Measurements from ENCODE around the gene CAMTA1. TPM values are rescaled to one million over a fixed set of nuclear protein-coding genes. Genes with fewer than 3 reads are reported as not detected.

Gene CAMTA1
- total and polyA plus RNA-seq, 4 donors: 18.0 to 93.5 (median 35.8) TPM

DNA sequence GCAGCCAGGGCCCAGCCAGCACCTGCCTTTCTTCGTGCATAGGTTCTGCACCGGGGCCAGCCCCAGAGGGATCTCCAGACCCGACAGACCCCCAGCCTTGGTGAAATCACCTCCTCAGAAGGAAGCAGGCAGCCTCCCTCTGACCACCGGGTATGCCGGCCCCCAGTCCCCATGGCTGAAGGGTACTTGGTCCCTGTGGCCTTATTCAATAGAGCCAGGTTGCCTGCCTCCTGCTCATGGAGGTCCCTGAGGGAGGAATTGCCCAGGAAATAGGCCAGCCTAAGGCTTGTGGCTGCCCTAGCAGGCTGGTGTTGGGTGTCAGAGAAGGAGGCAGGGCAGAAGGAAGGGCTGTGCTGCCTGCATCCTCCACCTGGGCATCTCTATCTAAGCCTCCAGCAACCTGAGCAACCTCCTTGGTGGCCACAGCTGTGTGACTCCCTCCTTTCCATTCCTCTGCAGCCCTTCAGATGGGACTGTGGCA is 647.7 kb downstream of the CAMTA1 start:
- WGBS: 89% methylated on average over 5 of the region's 5 CpGs
- no peaks in the 10 kb centered on the region for H3K27me3 ChIP-seq (ENCODE audit: control insufficient read depth in 4 of 4, insufficient read depth in 4 of 4, low read length in 3 of 4)
- no peaks in the 10 kb centered on the region for H3K36me3 ChIP-seq (ENCODE audit: control insufficient read depth in 4 of 4, insufficient read depth in 3 of 4, low read depth in 1 of 4, low read length in 3 of 4)
- H3K9ac ChIP-seq (ENCODE audit: low read depth in 1 of 2, low read length in 2 of 2): no peak overlapping the region
- H3K4me3 ChIP-seq (ENCODE audit: low read depth in 1 of 3, low read length in 3 of 3): no peak overlapping the region
- no peak overlapping the region for H3K27ac ChIP-seq (ENCODE audit: low read depth in 1 of 2, low read length in 2 of 2)
- DNase-seq (ENCODE audit: low spot score): no peak
- H3K9me3 ChIP-seq (ENCODE audit: control insufficient read depth in 4 of 4, low read length in 3 of 4): peaks cover 0 to 3% (median 1%) of the 10 kb centered on the region in 4 donors
- TF ChIP-seq HNF4A (conservative IDR thresholded peaks at IDR 0.05) (no peak), JUND (IDR thresholded peaks at IDR 0.05) (no peak), HNF4G (IDR thresholded peaks at IDR 0.05) (no peak), GABPA (IDR thresholded peaks at IDR 0.05 in 1 of 2, conservative IDR thresholded peaks at IDR 0.05 in 1 of 2) (no peak), FOXA2 (IDR thresholded peaks at IDR 0.05) (no peak), EGR1 (IDR thresholded peaks at IDR 0.05; ENCODE audit: low read depth in 2 of 2) (no peak), RAD21 (IDR thresholded peaks at IDR 0.05) (no peak), SP1 (IDR thresholded peaks at IDR 0.05) (no peak), TAF1 (conservative IDR thresholded peaks at IDR 0.05) (no peak), FOXA1 (IDR thresholded peaks at IDR 0.05) (no peak), RXRA (IDR thresholded peaks at IDR 0.05) (no peak), NR2F2 (IDR thresholded peaks at IDR 0.05) (no peak), YY1 (IDR thresholded peaks at IDR 0.05) (no peak)
- TF ChIP-seq, protein P1, sequence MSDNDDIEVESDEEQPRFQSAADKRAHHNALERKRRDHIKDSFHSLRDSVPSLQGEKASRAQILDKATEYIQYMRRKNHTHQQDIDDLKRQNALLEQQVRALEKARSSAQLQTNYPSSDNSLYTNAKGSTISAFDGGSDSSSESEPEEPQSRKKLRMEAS (IDR thresholded peaks at IDR 0.05): no peak
- TF ChIP-seq, protein P2, sequence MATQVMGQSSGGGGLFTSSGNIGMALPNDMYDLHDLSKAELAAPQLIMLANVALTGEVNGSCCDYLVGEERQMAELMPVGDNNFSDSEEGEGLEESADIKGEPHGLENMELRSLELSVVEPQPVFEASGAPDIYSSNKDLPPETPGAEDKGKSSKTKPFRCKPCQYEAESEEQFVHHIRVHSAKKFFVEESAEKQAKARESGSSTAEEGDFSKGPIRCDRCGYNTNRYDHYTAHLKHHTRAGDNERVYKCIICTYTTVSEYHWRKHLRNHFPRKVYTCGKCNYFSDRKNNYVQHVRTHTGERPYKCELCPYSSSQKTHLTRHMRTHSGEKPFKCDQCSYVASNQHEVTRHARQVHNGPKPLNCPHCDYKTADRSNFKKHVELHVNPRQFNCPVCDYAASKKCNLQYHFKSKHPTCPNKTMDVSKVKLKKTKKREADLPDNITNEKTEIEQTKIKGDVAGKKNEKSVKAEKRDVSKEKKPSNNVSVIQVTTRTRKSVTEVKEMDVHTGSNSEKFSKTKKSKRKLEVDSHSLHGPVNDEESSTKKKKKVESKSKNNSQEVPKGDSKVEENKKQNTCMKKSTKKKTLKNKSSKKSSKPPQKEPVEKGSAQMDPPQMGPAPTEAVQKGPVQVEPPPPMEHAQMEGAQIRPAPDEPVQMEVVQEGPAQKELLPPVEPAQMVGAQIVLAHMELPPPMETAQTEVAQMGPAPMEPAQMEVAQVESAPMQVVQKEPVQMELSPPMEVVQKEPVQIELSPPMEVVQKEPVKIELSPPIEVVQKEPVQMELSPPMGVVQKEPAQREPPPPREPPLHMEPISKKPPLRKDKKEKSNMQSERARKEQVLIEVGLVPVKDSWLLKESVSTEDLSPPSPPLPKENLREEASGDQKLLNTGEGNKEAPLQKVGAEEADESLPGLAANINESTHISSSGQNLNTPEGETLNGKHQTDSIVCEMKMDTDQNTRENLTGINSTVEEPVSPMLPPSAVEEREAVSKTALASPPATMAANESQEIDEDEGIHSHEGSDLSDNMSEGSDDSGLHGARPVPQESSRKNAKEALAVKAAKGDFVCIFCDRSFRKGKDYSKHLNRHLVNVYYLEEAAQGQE (IDR thresholded peaks at IDR 0.05): no peak
- TF ChIP-seq, protein P3, sequence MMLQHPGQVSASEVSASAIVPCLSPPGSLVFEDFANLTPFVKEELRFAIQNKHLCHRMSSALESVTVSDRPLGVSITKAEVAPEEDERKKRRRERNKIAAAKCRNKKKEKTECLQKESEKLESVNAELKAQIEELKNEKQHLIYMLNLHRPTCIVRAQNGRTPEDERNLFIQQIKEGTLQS (IDR thresholded peaks at IDR 0.05): no peak
- TF ChIP-seq, protein P4, sequence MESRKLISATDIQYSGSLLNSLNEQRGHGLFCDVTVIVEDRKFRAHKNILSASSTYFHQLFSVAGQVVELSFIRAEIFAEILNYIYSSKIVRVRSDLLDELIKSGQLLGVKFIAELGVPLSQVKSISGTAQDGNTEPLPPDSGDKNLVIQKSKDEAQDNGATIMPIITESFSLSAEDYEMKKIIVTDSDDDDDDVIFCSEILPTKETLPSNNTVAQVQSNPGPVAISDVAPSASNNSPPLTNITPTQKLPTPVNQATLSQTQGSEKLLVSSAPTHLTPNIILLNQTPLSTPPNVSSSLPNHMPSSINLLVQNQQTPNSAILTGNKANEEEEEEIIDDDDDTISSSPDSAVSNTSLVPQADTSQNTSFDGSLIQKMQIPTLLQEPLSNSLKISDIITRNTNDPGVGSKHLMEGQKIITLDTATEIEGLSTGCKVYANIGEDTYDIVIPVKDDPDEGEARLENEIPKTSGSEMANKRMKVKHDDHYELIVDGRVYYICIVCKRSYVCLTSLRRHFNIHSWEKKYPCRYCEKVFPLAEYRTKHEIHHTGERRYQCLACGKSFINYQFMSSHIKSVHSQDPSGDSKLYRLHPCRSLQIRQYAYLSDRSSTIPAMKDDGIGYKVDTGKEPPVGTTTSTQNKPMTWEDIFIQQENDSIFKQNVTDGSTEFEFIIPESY (IDR thresholded peaks at IDR 0.05): no peak
- TF ChIP-seq, protein P5, sequence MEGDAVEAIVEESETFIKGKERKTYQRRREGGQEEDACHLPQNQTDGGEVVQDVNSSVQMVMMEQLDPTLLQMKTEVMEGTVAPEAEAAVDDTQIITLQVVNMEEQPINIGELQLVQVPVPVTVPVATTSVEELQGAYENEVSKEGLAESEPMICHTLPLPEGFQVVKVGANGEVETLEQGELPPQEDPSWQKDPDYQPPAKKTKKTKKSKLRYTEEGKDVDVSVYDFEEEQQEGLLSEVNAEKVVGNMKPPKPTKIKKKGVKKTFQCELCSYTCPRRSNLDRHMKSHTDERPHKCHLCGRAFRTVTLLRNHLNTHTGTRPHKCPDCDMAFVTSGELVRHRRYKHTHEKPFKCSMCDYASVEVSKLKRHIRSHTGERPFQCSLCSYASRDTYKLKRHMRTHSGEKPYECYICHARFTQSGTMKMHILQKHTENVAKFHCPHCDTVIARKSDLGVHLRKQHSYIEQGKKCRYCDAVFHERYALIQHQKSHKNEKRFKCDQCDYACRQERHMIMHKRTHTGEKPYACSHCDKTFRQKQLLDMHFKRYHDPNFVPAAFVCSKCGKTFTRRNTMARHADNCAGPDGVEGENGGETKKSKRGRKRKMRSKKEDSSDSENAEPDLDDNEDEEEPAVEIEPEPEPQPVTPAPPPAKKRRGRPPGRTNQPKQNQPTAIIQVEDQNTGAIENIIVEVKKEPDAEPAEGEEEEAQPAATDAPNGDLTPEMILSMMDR (IDR thresholded peaks at IDR 0.05; ENCODE audit: low read depth, low read length, missing input control): no peak
- no peaks in the 10 kb centered on the region for H3K4me1 ChIP-seq (ENCODE audit: control insufficient read depth in 4 of 4, insufficient read depth in 4 of 4, low read length in 3 of 4)

Measured in liver (tissue), 9 donors.